HG03342 (cell line): Measurements from ENCODE around the gene PGS1.

Source experiments
- ATAC-seq: cut with Tn5 transposase; IDR thresholded peaks from one replicate; pipeline ENCODE4 v1.9.1; 2021; ENCODE audit warnings: mild to moderate bottlenecking, moderate library complexity; ENCODE audit not compliant: unreplicated experiment

PGS1 gene

GRCh38 chr17:78422872-78423588 lies 44.6 kb downstream of the PGS1 start:
- ATAC-seq = no peak

- ATAC-seq = no peak
Measured at GRCh38 chr17:78423961-78424675, 45.7 kb downstream of the PGS1 start.

GRCh38 chr17:78425429-78425828 lies 47.0 kb downstream of the PGS1 start:
- no peak for ATAC-seq

- no peak for ATAC-seq
Measured at GRCh38 chr17:78426293-78426879, 47.9 kb downstream of the PGS1 start.

GRCh38 chr17:78427140-78427539 lies 48.7 kb downstream of the PGS1 start:
- ATAC-seq = no peak

GRCh38 chr17:78428025-78428575 lies 49.7 kb downstream of the PGS1 start:
- no peak for ATAC-seq

GRCh38 chr17:78428836-78429617 lies 50.6 kb downstream of the PGS1 start:
- ATAC-seq = no peak

- ATAC-seq = no peak
Measured at GRCh38 chr17:78429618-78429995, 51.2 kb downstream of the PGS1 start.

- no peak for ATAC-seq
Measured at GRCh38 chr17:78430892-78431691, 52.6 kb downstream of the PGS1 start.

- ATAC-seq = no peak
Measured at GRCh38 chr17:78431692-78431958, 53.2 kb downstream of the PGS1 start.

- ATAC-seq = no peak
Measured at GRCh38 chr17:78432226-78433012, 54.0 kb downstream of the PGS1 start.

GRCh38 chr17:78433013-78433727 lies 54.7 kb downstream of the PGS1 start:
- ATAC-seq = no peak

- no peak for ATAC-seq
Measured at GRCh38 chr17:78433780-78434335, 55.4 kb downstream of the PGS1 start.

- ATAC-seq = no peak
Measured at GRCh38 chr17:78434455-78435329, 56.2 kb downstream of the PGS1 start.

GRCh38 chr17:78435330-78436005 lies 57.0 kb downstream of the PGS1 start:
- no peak for ATAC-seq

- ATAC-seq = no peak
Measured at GRCh38 chr17:78437508-78438169, 59.2 kb downstream of the PGS1 start.

GRCh38 chr17:78438271-78438691 lies 59.8 kb downstream of the PGS1 start:
- ATAC-seq = no peak
